ENCODE results near the gene SLC8B1.
A peak's percentile ranks its signal among the peaks of the same experiment; 100 is the strongest.

Gene SLC8B1

GRCh38 chr12:113302886-113303640 is 31.8 kb downstream of the SLC8B1 start:
- no peak for DNase-seq (ENCODE audit: low read depth)
- no peak for TF ChIP-seq CTCF (conservative IDR thresholded peaks at IDR 0.05; ENCODE audit: control insufficient read depth, insufficient read depth, low read depth, low read length)
- no peak overlapping the region for H3K4me3 ChIP-seq (ENCODE audit: control insufficient read depth, low read depth, low read length)

GRCh38 chr12:113302466-113302865 is 32.4 kb downstream of the SLC8B1 start:
- DNase-seq (ENCODE audit: low read depth), result no peak
- TF ChIP-seq CTCF (conservative IDR thresholded peaks at IDR 0.05; ENCODE audit: control insufficient read depth, insufficient read depth, low read depth, low read length), result no peak
- no peak overlapping the region for H3K4me3 ChIP-seq (ENCODE audit: control insufficient read depth, low read depth, low read length)

- DNase-seq (ENCODE audit: low read depth), result no peak
- H3K4me3 ChIP-seq (ENCODE audit: control insufficient read depth, low read depth, low read length), result no peak overlapping the region
- no peak for TF ChIP-seq CTCF (conservative IDR thresholded peaks at IDR 0.05; ENCODE audit: control insufficient read depth, insufficient read depth, low read depth, low read length)
Measured at GRCh38 chr12:113301811-113302210, 33.1 kb downstream of the SLC8B1 start.

- H3K4me3 ChIP-seq (ENCODE audit: control insufficient read depth, low read depth, low read length), result no peak overlapping the region
- no peak for TF ChIP-seq CTCF (conservative IDR thresholded peaks at IDR 0.05; ENCODE audit: control insufficient read depth, insufficient read depth, low read depth, low read length)
- DNase-seq (ENCODE audit: low read depth), result peak; percentile 75
Measured at GRCh38 chr12:113299619-113300237, 35.2 kb downstream of the SLC8B1 start.

- no peak for TF ChIP-seq CTCF (conservative IDR thresholded peaks at IDR 0.05; ENCODE audit: control insufficient read depth, insufficient read depth, low read depth, low read length)
- DNase-seq (ENCODE audit: low read depth), result no peak
- H3K4me3 ChIP-seq (ENCODE audit: control insufficient read depth, low read depth, low read length), result no peak overlapping the region
Measured at GRCh38 chr12:113298861-113299545, 35.9 kb downstream of the SLC8B1 start.

- H3K4me3 ChIP-seq (ENCODE audit: control insufficient read depth, low read depth, low read length), result no peak overlapping the region
- TF ChIP-seq CTCF (conservative IDR thresholded peaks at IDR 0.05; ENCODE audit: control insufficient read depth, insufficient read depth, low read depth, low read length), result no peak
- DNase-seq (ENCODE audit: low read depth), result no peak
Measured at GRCh38 chr12:113298472-113298817, 36.5 kb downstream of the SLC8B1 start.
